PC-3 (cell line): ENCODE data around the gene EI24. TPM values are rescaled to one million over a fixed set of nuclear protein-coding genes. Genes with fewer than 3 reads are reported as not detected.
A peak's percentile ranks its signal among the peaks of the same experiment; 100 is the strongest.

Source experiments
- ATAC-seq: fragments of 200-7000 bp; cut with Tn5 transposase; 2 replicates; pipeline ENCODE4 v1.9.1; 2020; ENCODE audit warnings: mild to moderate bottlenecking, moderate library complexity
- Bru-seq: library from RNA; stranded (reverse); fragments of 400-500 nt; gene quantifications from one replicate; lab custom pipeline; 2021; lab: Mats Ljungman, UMichigan
- BruChase-seq, 2 experiments: library from RNA; stranded (reverse); fragments of 400-500 nt; gene quantifications; one replicate each; lab custom pipeline; 2021; lab: Mats Ljungman, UMichigan
- BruUV-seq: library from RNA; stranded (reverse); fragments of 400-500 nt; replicated peaks from 2 replicates; lab custom pipeline; 2021; lab: Mats Ljungman, UMichigan
- CTCF ChIA-PET: fragments of 300-600 bp; sonication (Branson Sonifier 250); formaldehyde crosslinking; loops from one replicate; lab custom pipeline; 2022; ENCODE audit warnings: antibody characterized with exemption; lab: Charles Lee
- POLR2A ChIA-PET: fragments of 300-600 bp; sonication (Branson Sonifier 250); formaldehyde crosslinking; loops from one replicate; lab custom pipeline; 2022; ENCODE audit warnings: antibody characterized with exemption; ENCODE audit not compliant: unreplicated experiment; lab: Charles Lee
- DNase-seq: peaks from one replicate; pipeline ENCODE4 v3.0.0-alpha.2; 2015
- H2AFZ ChIP-seq: fragments of 300-600 bp; sonication (generic); 2 replicates; pipeline ENCODE4 v1.6.0; 2016; ENCODE audit warnings: antibody characterized with exemption, low read length
- H3F3A ChIP-seq: fragments of 300-600 bp; sonication (generic); one replicate; pipeline ENCODE4 v1.6.0; 2017; ENCODE audit warnings: antibody characterized with exemption, low read length, control low read depth, mild to moderate bottlenecking; ENCODE audit not compliant: unreplicated experiment
- H3K27ac ChIP-seq: fragments of 300-600 bp; sonication (generic); 2 replicates; pipeline ENCODE4 v1.5.1; 2016; ENCODE audit warnings: mild to moderate bottlenecking, low read length
- H3K27me3 ChIP-seq: fragments of 300-600 bp; sonication (generic); 2 replicates; pipeline ENCODE4 v1.6.1; 2016; ENCODE audit warnings: low read length, mixed read lengths
- H3K36me3 ChIP-seq: fragments of 300-600 bp; sonication (generic); 2 replicates; pipeline ENCODE4 v1.6.1; 2016; ENCODE audit warnings: low read depth, mixed run types, low read length, mixed read lengths
- H3K4me1 ChIP-seq: fragments of 300-600 bp; sonication (generic); 2 replicates; pipeline ENCODE4 v1.5.1; 2016; ENCODE audit warnings: low read length; ENCODE audit not compliant: insufficient read depth
- H3K4me2 ChIP-seq: fragments of 300-600 bp; sonication (generic); 2 replicates; pipeline ENCODE4 v1.6.0; 2016; ENCODE audit warnings: low read length
- H3K4me3 ChIP-seq: fragments of 300-600 bp; sonication (generic); 2 replicates; pipeline ENCODE4 v1.5.1; 2016; ENCODE audit warnings: mild to moderate bottlenecking, low read length, mixed read lengths
- H3K79me2 ChIP-seq: fragments of 300-600 bp; sonication (generic); 2 replicates; pipeline ENCODE4 v1.6.1; 2017; ENCODE audit warnings: low read length, mixed read lengths
- H3K9ac ChIP-seq: fragments of 300-600 bp; sonication (generic); 2 replicates; pipeline ENCODE4 v1.6.0; 2016; ENCODE audit warnings: mild to moderate bottlenecking, low read length
- H3K9me2 ChIP-seq: fragments of 300-600 bp; sonication (generic); replicated peaks from 2 replicates; pipeline ENCODE4 v1.6.1; 2016; ENCODE audit warnings: mixed run types, low read length, mixed read lengths
- H3K9me3 ChIP-seq: fragments of 300-600 bp; sonication (generic); 2 replicates; pipeline ENCODE4 v1.6.1; 2016; ENCODE audit warnings: low read length, mixed read lengths
- H4K20me1 ChIP-seq: fragments of 300-600 bp; sonication (generic); 2 replicates; pipeline ENCODE4 v1.6.1; 2016; ENCODE audit warnings: low read length, mixed read lengths
- EZH2 ChIP-seq: fragments of 300-600 bp; sonication (generic); IDR thresholded peaks from one replicate; pipeline ENCODE4 v1.6.1; 2017; ENCODE audit warnings: antibody characterized with exemption, mild to moderate bottlenecking, low read length; ENCODE audit not compliant: unreplicated experiment
- EZH2phosphoT487 ChIP-seq: fragments of 300-600 bp; sonication (generic); IDR thresholded peaks from 2 replicates; pipeline ENCODE4 v1.6.1; 2018; ENCODE audit warnings: mild to moderate bottlenecking, antibody characterized with exemption, low read length, borderline replicate concordance
- intact Hi-C: fragments of 100-400 bp; cut with micrococcal nuclease; formaldehyde crosslinking; loops from 2 replicates; pipeline ENCODE4 v1.9.0; 2023
- long read RNA-seq: library from polyadenylated mRNA; unstranded; transcript quantifications from one replicate; pipeline ENCODE4 v2.0.0, GENCODE V29; 2021; ENCODE audit not compliant: unreplicated experiment
- total RNA-seq: library from RNA; depleted of rRNA; stranded (reverse); fragments of >200 nt; gene quantifications from 2 replicates; pipeline ENCODE4 v1.2.3, GENCODE V29; 2014; rRNA removed
- TF ChIP-seq, protein P1 (sequence below): fragments of 300-600 bp; sonication (generic); conservative IDR thresholded peaks from 2 replicates; pipeline ENCODE4 v1.5.1; 2017; ENCODE audit warnings: antibody characterized with exemption, low read depth, mild to moderate bottlenecking, low read length

The EI24 gene
- total RNA-seq (154 and 166 TPM in 2 replicates), Bru-seq, nascent RNA (percentile 75 among the genes with signal in this experiment), BruChase-seq, experiment 1, labeled RNA remaining after a 6-hour chase (percentile 92 among the genes with signal in this experiment), BruChase-seq, experiment 2, labeled RNA remaining after a 2-hour chase (percentile 82 among the genes with signal in this experiment)
- long read RNA-seq, transcript EI24-201 (11 exons, 2,455 nt) = major isoform, 189 of 233 reads
- long read RNA-seq, partial matches to known transcripts = 16 of 233 reads
- long read RNA-seq, other reads (novel, unspliced or antisense) = 20 of 233 reads

DNA sequence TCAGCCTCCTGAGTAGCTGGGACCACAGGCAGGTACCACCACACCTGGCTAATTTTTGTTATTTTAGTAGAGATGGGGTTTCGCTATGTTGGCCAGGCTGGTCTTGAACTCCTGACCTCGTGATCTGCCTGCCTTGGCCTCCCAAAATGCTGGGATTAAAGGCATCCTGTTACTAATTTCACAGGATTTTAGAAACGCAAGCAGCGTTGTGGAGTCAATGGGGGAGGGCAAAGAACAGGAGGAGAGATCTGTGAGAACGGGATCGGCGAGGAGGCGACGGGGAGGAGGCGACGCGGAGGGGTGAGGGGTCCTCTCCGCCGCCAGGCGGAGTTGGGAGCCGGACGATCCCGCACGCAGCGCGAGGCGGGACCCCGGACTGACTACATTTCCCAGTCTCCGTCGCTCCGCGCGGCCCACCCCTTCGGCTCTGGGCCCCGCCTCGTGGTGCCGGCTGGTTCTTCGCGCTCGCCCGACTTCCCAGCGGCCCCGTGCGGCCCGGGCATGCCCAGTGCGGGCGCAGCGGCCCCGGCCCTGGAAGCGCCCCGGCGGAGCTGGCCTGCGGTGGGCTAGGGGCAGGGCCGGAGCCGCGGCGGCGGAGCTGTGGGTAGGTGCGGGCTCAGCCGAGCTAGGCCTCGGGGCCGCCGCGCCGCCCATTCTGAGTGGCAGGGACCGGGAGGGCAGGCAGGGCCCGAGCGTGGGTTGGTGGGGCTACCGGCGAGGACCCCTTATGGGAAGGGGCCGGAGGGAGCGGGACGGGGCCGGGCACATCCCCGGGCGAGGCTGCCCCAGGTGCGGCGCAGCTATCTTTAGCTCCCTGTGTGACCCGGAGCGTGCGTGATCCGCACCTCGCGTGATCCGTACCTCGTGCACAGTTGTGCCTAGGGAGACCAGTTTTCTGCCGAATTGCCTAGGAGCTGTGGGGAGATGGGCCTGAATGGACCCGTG, at the start of gene EI24:
Gene EI24 (plus strand): TSS at position 508 of the 945 bp plus-strand sequence. CDS start 3,051 bp downstream, outside the sequence.
- peak; percentile 98 for ATAC-seq
- Histone ChIP-seq H3K9me3 (no peaks in the 10 kb centered on the region), H3K9me2 (no peaks in the 10 kb centered on the region), H3K27ac (peak within 1 kb of the TSS; percentile 48), H3K4me3 (peak within 1 kb of the TSS; percentile 90), H3F3A (no peaks in the 10 kb centered on the region), H3K4me2 (peak within 1 kb of the TSS; percentile 82), H2AFZ (peak within 1 kb of the TSS; percentile 95), H3K79me2 (peaks cover 32% of the 10 kb centered on the region), H3K27me3 (no peaks in the 10 kb centered on the region), H3K9ac (peak within 1 kb of the TSS; percentile 97), H4K20me1 (no peaks in the 10 kb centered on the region), H3K36me3 (peaks cover 13% of the 10 kb centered on the region; the same call in 1 of the 2 replicates), H3K4me1 (peaks cover 14% of the 10 kb centered on the region)
- TF ChIP-seq, protein P1, sequence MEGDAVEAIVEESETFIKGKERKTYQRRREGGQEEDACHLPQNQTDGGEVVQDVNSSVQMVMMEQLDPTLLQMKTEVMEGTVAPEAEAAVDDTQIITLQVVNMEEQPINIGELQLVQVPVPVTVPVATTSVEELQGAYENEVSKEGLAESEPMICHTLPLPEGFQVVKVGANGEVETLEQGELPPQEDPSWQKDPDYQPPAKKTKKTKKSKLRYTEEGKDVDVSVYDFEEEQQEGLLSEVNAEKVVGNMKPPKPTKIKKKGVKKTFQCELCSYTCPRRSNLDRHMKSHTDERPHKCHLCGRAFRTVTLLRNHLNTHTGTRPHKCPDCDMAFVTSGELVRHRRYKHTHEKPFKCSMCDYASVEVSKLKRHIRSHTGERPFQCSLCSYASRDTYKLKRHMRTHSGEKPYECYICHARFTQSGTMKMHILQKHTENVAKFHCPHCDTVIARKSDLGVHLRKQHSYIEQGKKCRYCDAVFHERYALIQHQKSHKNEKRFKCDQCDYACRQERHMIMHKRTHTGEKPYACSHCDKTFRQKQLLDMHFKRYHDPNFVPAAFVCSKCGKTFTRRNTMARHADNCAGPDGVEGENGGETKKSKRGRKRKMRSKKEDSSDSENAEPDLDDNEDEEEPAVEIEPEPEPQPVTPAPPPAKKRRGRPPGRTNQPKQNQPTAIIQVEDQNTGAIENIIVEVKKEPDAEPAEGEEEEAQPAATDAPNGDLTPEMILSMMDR = peak; percentile 59
- TF ChIP-seq EZH2phosphoT487 = no peak
- peak; percentile 97 for DNase-seq
- intact Hi-C loops = loop anchor here (1.0 to 10.0 kb wide), 2 partner anchors 23 to 316 kb away; partner anchors contain the start of genes HYLS1 and STT3A
- POLR2A ChIA-PET = interaction anchor here (0.5 to 1.2 kb wide), 3 partner anchors 46 to 318 kb away, joined by 3 read pairs; partner anchors contain the start of gene HYLS1
- BruUV-seq = no TSS peak
- CTCF ChIA-PET = interaction anchor here (1.1 kb wide), 1 partner anchor 223 kb away, joined by 4 read pairs; no protein-coding TSS in a partner anchor

DNA sequence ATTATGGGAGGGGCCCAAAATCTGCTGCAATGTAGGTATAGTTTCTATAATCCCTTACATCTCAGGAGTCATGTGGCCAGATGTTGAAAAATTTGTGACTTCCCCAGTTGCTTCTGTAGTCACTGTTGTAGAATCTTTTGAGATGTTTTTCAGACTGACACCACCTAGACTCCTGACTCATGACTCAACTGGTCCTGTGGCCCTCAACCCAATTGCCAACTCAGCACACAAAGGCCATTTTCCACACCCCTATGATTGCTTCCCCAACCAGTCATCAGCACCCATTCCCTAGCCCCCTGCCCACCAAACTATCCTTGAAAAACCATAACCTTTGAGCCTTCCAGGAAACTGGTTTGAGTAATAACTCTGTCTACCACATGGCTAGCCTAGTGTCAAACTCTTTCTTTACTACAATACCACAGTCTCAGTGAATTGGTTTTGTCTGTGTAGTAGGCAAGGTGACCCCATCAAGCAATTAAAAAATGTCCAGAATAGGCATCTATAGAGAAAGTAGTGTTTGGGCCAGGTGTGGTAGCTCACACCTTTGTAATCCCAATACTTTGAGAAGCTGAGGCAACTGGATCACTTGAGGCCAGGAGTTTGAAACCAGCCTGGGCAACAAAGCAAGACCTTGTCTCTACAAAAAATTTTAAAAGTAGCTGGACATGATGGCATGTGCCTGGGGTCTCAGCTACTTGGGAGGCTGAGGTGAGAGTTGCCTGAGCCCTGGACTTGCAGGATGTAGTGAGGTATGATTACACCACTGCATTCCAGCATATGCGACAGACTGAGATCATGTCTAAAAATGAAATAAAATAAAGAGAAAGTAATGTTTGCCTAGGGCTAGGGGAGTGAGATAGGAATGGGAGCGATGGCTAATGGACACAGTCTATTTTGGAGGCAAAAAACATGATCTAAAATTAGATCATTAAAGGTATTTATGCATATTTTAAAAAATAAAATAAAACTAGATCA, 49.1 kb upstream of the EI24 start:
- CTCF ChIA-PET = no interaction called here
- H3K4me3 ChIP-seq = no peak overlapping the region
- no TSS peak for BruUV-seq
- no peak for DNase-seq
- H3K4me2 ChIP-seq = no peak overlapping the region
- H3K27ac ChIP-seq = no peak overlapping the region
- H3K36me3 ChIP-seq = no peaks in the 10 kb centered on the region
- no peaks in the 10 kb centered on the region for H3K79me2 ChIP-seq
- H3K9me2 ChIP-seq = no peaks in the 10 kb centered on the region
- no peak for ATAC-seq
- POLR2A ChIA-PET = no interaction called here
- TF ChIP-seq, protein P1 = no peak
- TF ChIP-seq EZH2phosphoT487 (no peak), EZH2 (no peak)
- H4K20me1 ChIP-seq = no peaks in the 10 kb centered on the region
- no peaks in the 10 kb centered on the region for H3K4me1 ChIP-seq
- H2AFZ ChIP-seq = no peak overlapping the region
- no peaks in the 10 kb centered on the region for H3F3A ChIP-seq
- H3K27me3 ChIP-seq = no peaks in the 10 kb centered on the region
- intact Hi-C loops = no loop called here
- no peaks in the 10 kb centered on the region; the same call in 1 of the 2 replicates for H3K9me3 ChIP-seq
- H3K9ac ChIP-seq = no peak overlapping the region
